ENCODE measurements around the gene ZNF174. TPM values are rescaled to one million over a fixed set of nuclear protein-coding genes. Genes with fewer than 3 reads are reported as not detected.

ZNF174 gene
- total RNA-seq, 2 experiments from 2014 or later: 6.7 to 6.9 TPM

GRCh38 chr16:3401719-3402397 is 843 bp downstream of the ZNF174 start:
- TF ChIP-seq, protein P1, sequence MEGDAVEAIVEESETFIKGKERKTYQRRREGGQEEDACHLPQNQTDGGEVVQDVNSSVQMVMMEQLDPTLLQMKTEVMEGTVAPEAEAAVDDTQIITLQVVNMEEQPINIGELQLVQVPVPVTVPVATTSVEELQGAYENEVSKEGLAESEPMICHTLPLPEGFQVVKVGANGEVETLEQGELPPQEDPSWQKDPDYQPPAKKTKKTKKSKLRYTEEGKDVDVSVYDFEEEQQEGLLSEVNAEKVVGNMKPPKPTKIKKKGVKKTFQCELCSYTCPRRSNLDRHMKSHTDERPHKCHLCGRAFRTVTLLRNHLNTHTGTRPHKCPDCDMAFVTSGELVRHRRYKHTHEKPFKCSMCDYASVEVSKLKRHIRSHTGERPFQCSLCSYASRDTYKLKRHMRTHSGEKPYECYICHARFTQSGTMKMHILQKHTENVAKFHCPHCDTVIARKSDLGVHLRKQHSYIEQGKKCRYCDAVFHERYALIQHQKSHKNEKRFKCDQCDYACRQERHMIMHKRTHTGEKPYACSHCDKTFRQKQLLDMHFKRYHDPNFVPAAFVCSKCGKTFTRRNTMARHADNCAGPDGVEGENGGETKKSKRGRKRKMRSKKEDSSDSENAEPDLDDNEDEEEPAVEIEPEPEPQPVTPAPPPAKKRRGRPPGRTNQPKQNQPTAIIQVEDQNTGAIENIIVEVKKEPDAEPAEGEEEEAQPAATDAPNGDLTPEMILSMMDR (IDR thresholded peaks at IDR 0.05): no peak
- intact Hi-C loops (cut with micrococcal nuclease): no loop called here
- CTCF ChIA-PET: interaction anchor here (0.7 to 2.7 kb wide), 10 partner anchors 11 to 1146 kb away, joined by 3 to 8 read pairs (median 3); partner anchors contain the start of genes NAA60 and ZNF597
- POLR2A ChIA-PET: interaction anchor here (0.9 to 2.8 kb wide), 9 partner anchors 8 to 242 kb away, joined by 3 to 14 read pairs (median 3); partner anchors contain the start of genes NAA60, TIGD7, ZNF597 and ZNF75A
- Mint-ChIP-seq H3K27me3 (no peaks in the 10 kb centered on the region), H3K4me1 (ENCODE audit: low read depth) (peaks cover 36% of the 10 kb centered on the region), H3K36me3 (ENCODE audit: low read depth) (peaks cover 60% of the 10 kb centered on the region), H3K4me3 (peak overlapping the region; percentile 82), H3K9me3 (peaks cover 31% of the 10 kb centered on the region), H3K27ac (peak overlapping the region; percentile 82)
- DNase-seq (peak; percentile 4), ATAC-seq (no peak)

DNA sequence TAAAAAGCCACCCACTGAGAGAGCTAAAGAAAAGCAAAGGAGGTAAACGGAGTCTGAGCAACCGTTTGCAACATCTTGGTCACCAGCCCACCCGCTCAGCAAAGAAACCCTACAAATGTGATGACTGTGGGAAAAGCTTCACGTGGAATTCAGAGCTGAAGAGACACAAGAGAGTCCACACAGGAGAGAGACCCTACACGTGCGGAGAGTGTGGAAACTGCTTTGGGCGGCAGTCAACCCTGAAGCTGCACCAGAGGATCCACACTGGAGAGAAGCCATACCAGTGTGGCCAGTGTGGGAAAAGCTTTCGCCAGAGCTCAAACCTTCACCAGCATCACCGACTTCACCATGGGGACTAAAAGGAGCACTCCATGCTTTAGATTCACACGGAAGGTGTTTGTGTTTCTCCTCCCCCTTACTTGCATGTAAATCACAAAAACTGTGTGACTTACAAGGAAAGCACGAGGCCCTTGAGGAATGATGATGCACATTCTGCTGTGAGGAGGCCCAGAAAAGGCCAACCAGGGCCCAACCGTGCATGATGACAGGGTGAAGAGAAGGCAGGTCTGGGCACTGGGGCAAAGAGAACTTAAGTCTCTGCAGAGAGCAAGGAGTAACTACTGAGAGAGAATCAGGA is 7.7 kb downstream of the ZNF174 start:
- Mint-ChIP-seq H3K4me3 (no peak overlapping the region), H3K27me3 (no peaks in the 10 kb centered on the region), H3K4me1 (ENCODE audit: low read depth) (peaks cover 1% of the 10 kb centered on the region), H3K36me3 (ENCODE audit: low read depth) (peaks cover 70% of the 10 kb centered on the region), H3K9me3 (peaks cover 53% of the 10 kb centered on the region), H3K27ac (no peak overlapping the region)
- ChIA-PET POLR2A (interaction anchor here (0.6 kb wide), 1 partner anchor 11 kb away, joined by 3 read pairs; no protein-coding TSS in a partner anchor), CTCF (interaction anchor here (1.5 kb wide), 1 partner anchor 104 kb away, joined by 4 read pairs; no protein-coding TSS in a partner anchor)
- ATAC-seq: no peak
- intact Hi-C loops (cut with micrococcal nuclease): no loop called here
- no peak for DNase-seq
- TF ChIP-seq, protein P1 (IDR thresholded peaks at IDR 0.05): no peak

DNA sequence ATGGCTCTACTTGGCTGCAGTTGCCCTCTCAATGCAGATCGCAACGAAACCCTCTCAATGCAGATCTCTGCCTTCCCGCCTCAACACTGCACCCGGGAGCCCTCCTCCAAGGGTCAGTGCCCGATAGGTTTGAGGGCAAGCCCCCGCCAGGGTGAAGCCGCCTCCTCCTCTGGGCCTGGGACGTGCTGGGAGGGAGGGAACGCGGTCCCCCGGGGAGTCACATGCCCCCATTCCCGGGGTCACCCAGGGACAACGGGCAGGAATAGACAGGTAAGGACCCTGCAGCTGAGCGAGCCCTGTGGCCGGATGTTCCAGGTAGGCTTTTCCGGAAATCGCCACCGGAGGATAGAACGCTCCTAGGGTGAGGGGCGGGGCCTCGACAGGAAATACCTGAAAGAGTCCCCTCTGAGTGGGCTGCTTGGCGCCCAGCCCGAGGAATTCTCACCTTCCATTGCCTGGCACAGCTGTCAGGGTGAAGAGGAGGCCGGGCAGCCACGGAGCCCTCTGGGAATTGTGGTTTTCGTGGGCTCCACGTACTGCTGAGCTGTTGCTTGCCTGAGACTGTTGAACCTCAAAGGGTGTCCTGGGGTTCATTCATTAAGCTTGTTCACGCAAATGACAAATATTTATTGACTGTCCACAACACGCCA is 12.8 kb downstream of the ZNF174 start:
- Mint-ChIP-seq H3K27ac (no peak overlapping the region), H3K9me3 (peaks cover 39% of the 10 kb centered on the region), H3K4me3 (no peak overlapping the region), H3K4me1 (ENCODE audit: low read depth) (no peaks in the 10 kb centered on the region), H3K27me3 (no peaks in the 10 kb centered on the region), H3K36me3 (ENCODE audit: low read depth) (peaks cover 22% of the 10 kb centered on the region)
- ChIA-PET POLR2A (no interaction called here), CTCF (interaction anchor here (1.2 kb wide), 1 partner anchor 13 kb away, joined by 5 read pairs; the partner anchor contains the start of genes ZNF174 and ZSCAN32)
- TF ChIP-seq, protein P1 (IDR thresholded peaks at IDR 0.05): no peak
- ATAC-seq: no peak
- DNase-seq: no peak
- intact Hi-C loops (cut with micrococcal nuclease): no loop called here

GRCh38 chr16:3431779-3432219 is 30.8 kb downstream of the ZNF174 start:
- TF ChIP-seq, protein P1 (IDR thresholded peaks at IDR 0.05): no peak
- Mint-ChIP-seq H3K27ac (peak overlapping the region; percentile 80), H3K4me3 (peak overlapping the region; percentile 67), H3K4me1 (ENCODE audit: low read depth) (peaks cover 22% of the 10 kb centered on the region), H3K27me3 (no peaks in the 10 kb centered on the region), H3K36me3 (ENCODE audit: low read depth) (peaks cover 9% of the 10 kb centered on the region), H3K9me3 (peaks cover 4% of the 10 kb centered on the region)
- DNase-seq (peak; percentile 81), ATAC-seq (peak; percentile 93)
- intact Hi-C loops (cut with micrococcal nuclease): no loop called here
- ChIA-PET CTCF (interaction anchor here (1.4 kb wide), 1 partner anchor 127 kb away, joined by 4 read pairs; the partner anchor contains the start of genes TIGD7 and ZNF75A), POLR2A (interaction anchor here (0.6 to 1.4 kb wide), 4 partner anchors 12 to 177 kb away, joined by 3 to 6 read pairs (median 3); partner anchors contain the start of genes NAA60 and ZNF597)
